Fibroblast of the aortic adventitia (primary cell): Measurements from ENCODE around the gene ST7. TPM values are rescaled to one million over a fixed set of nuclear protein-coding genes. Genes with fewer than 3 reads are reported as not detected.

Experiments
- DNase-seq: peaks from one replicate; pipeline ENCODE4 v3.0.0-alpha.2; 2010; ENCODE audit warnings: low read depth
- H3K4me3 ChIP-seq: 2 replicates; pipeline ENCODE4 v1.5.1; 2011; ENCODE audit warnings: low read depth, mild to moderate bottlenecking, control low read depth, low read length, moderate library complexity
- total RNA-seq: library from RNA; depleted of rRNA; stranded (reverse); fragments of >200 nt; gene quantifications from 2 replicates; pipeline ENCODE4 v1.2.3, GENCODE V29; 2012; ENCODE audit warnings: low replicate concordance
- TF ChIP-seq, protein P1 (sequence below): IDR thresholded peaks from 2 replicates; pipeline ENCODE4 v1.5.1; 2011; ENCODE audit warnings: mild to moderate bottlenecking, low read length, control low read depth, inconsistent platforms; ENCODE audit not compliant: insufficient read depth

ST7 gene
- total RNA-seq, 1 donor: 22.7 TPM

DNA sequence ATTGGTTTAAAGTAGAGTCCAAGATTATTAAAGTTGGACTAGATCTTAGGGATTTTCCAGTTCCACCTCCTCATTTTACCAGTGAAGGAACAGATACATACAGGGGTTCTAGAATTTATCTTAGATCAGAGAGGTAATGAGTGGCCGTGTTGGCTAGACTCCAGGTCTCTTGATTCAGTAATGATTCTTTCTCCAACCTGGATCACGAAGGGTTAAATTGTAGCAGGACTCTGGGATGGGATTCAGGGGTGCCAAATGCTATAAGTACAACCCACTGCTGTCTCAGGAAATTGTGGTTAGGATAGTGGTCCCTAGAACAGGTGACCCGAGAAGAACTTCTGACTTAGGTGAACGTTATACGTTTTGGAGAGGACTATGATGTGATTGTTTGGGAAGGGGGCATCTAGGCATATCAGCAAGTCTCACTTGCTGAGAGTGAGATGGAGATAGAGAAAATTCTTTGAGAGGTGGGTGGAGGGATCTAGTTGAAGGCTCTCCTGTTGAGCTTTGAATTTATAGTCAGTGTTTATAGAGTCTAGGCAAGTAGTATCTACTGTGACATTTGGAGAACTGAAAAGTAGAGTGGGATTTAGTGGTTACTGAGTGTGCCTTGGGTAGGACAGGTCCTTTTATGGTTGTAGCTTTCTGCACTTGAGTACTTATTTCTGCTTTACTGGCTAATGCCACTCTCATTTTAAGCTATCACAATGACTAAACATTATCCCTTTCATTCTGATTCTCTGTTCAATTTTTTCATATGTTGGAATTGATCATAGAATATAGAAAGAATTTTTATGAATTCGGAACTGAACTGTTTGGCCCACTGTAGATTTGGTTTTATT lies 58.3 kb downstream of the ST7 start:
- no peak for DNase-seq
- TF ChIP-seq, protein P1, sequence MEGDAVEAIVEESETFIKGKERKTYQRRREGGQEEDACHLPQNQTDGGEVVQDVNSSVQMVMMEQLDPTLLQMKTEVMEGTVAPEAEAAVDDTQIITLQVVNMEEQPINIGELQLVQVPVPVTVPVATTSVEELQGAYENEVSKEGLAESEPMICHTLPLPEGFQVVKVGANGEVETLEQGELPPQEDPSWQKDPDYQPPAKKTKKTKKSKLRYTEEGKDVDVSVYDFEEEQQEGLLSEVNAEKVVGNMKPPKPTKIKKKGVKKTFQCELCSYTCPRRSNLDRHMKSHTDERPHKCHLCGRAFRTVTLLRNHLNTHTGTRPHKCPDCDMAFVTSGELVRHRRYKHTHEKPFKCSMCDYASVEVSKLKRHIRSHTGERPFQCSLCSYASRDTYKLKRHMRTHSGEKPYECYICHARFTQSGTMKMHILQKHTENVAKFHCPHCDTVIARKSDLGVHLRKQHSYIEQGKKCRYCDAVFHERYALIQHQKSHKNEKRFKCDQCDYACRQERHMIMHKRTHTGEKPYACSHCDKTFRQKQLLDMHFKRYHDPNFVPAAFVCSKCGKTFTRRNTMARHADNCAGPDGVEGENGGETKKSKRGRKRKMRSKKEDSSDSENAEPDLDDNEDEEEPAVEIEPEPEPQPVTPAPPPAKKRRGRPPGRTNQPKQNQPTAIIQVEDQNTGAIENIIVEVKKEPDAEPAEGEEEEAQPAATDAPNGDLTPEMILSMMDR: no peak
- H3K4me3 ChIP-seq: no peak overlapping the region

DNA sequence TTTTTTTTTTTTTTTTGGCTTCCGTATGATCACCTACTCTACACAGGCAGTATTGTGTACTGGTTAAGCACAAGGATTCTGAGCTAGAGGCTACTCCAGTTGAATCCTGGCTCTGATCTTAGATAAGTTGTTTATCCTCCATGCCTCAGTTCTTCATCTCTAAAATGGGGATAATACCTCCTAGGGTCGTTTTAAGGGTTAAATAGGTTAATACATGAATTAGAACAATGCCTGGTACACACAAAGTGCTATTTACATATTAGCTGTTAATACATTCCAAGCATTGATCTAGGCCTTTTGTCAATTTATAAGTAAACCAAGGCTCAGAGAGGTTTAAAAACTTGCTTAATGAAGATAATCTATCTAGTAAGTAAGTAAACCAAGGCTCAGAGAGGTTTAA lies 59.0 kb downstream of the ST7 start:
- no peak overlapping the region for H3K4me3 ChIP-seq
- TF ChIP-seq, protein P1: no peak
- DNase-seq: no peak

DNA sequence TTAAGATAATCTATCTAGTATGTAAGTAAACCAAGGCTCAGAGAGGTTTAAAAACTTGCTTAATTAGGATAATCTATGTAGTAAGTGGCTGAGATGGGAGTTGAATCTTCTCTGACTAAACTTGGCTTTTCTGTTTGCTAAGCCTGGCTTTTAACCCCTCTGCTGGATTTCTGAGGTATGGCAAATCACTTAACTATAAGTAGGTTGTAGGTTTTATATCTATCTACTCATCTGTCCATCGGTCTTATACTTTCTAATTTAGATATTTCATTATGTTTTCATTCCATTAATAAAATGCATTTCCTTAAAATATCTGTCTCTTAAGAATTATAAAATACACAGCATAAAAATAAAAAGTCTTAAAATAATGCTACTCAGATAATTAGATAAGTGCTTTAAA lies 59.4 kb downstream of the ST7 start:
- TF ChIP-seq, protein P1: peak; percentile 64
- no peak overlapping the region for H3K4me3 ChIP-seq
- DNase-seq: peak; percentile 61

DNA sequence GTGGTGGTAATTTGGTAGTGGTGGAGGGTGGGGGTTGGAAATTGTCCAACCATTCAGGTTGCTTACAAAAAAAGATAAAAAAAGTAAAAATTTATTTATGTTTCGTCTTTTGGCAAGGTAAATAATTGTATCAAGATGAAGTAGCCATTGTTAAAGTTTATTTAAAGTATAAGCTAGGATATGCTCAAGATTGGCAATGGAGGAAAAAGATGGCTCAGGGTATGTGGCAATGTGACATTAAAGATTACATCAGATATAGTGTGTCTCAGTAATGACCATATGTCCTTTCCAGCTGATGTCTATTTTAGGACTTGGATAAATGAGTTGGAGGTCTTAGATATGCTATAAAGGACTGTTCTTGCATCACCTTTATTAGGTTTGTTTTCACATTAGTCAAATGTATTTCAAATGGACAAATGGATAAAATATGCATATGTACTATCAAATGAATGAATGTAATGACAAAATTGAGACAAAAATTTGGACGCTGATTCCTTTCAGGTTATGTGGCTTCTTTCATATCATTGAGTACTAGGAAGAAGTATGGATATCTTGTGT lies 60.9 kb downstream of the ST7 start:
- H3K4me3 ChIP-seq: no peak overlapping the region
- DNase-seq: no peak
- TF ChIP-seq, protein P1: no peak

DNA sequence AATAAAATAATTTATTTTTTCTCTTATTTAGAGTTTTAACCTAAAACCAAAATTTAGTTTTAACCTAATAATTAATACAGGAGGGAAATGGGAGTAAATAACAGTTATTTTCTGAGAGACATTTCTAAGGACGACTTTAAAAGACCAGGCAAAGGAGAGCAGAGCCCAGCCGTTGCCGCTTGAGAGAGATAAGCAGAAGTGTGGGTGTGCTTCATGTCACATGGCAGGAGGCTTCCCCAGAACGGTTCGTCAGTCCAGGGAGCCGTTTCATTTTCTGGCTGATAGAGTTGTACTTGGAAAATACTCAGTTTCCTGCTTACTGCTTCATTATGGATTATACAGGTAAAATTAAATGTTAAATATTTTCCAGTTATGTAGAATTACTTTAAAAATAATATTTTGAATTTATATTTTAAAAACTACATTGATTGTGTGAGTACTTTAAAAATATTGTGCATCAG lies 61.4 kb downstream of the ST7 start:
- H3K4me3 ChIP-seq: peak overlapping the region; percentile 19
- TF ChIP-seq, protein P1: no peak
- DNase-seq: peak; percentile 68

DNA sequence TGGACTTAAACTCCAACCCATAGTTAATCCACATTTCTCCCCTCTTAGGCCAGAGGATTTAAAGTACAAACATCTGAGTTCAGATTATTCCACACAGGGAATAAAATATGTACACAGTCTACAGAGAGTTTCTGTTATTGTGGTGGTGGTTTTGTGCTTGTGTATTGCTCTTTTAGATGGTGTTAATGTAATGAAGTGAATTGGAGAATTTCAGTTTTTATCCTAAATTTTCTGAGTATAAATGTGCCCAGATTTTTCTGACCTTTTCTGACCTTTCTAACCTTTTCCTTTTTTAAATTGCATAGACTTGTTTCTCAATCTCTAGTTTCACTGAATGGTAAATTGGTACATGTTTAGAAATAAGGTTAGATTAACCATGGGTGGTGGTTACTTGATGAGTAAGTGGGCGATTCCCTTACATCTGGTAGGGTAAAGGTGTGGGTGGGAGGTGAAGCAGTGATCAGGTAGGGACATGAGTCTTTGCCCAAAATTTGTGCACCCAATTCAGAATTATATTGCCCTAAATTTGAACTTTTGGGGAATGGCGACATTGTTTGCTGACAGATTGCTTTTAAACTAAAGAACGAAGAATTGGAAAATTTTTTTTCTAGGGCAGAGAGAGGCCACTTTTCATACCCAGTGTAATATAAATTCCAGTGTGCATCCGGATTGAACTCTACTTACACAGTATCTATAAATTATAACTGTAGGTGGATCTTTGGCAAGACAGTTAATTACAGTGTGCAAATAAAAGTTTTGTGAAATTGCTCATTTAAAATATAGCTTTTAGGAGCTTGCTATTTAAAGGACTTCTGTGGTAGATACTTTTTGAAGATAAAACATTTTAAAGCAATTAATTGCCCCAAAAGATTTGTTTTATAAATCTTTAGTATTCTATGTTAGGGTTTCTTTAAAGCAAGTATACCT lies 62.2 kb downstream of the ST7 start:
- TF ChIP-seq, protein P1: no peak
- no peak overlapping the region for H3K4me3 ChIP-seq

More for the DNA sequence above, 62.2 kb downstream of the ST7 start:
- no peak for DNase-seq
